A549 treated with CORT108297 at 1 μM for 4 hours (cell line): ENCODE measurements around the gene NCKAP5L. TPM values are rescaled to one million over a fixed set of nuclear protein-coding genes. Genes with fewer than 3 reads are reported as not detected.

ENCODE experiments used
- total RNA-seq: library from RNA; stranded (reverse); fragments of 200-300 nt; extraction: Qiagen RNA extraction; gene quantifications from 5 replicates; pipeline ENCODE4 v1.2.3, GENCODE V29; 2022

NCKAP5L gene
- 7.3 to 9.7 TPM (median 8.5 TPM) in 5 replicates for total RNA-seq

GRCh38 chr12:49828133-49829091 is at the start of gene NCKAP5L:
Gene NCKAP5L, minus strand, starts transcription at chr12:49828413. Its CDS starts 24,369 bp downstream, at chr12:49804044.

GRCh38 chr12:49842519-49843352 is 14.5 kb upstream of the NCKAP5L start, which contains the start of gene BCDIN3D:
Gene BCDIN3D, minus strand, starts transcription at chr12:49843106. Its CDS starts 19 bp downstream, at chr12:49843087.

Other genes with a start within 250 kb of the NCKAP5L start
- gene FAM186B, start 222.8 kb downstream of the NCKAP5L start, total RNA-seq = 0.08 to 0.16 TPM (median 0.12 TPM) in 5 replicates
- 5.6 to 9.4 TPM (median 7.4 TPM) in 5 replicates for gene PRPF40B, start 204.9 kb downstream of the NCKAP5L start, total RNA-seq
- 1.3 to 2.2 TPM (median 1.9 TPM) in 5 replicates for gene FMNL3, start 121.0 kb downstream of the NCKAP5L start, total RNA-seq
- 411 to 501 TPM (median 491 TPM) in 5 replicates for gene TMBIM6, start 86.9 kb downstream of the NCKAP5L start, total RNA-seq
- gene BCDIN3D, start 14.7 kb upstream of the NCKAP5L start, total RNA-seq = 4.3 to 4.6 TPM (median 4.4 TPM) in 5 replicates
- 0.02 TPM in 1 of 5 replicates, not detected in the others for gene FAIM2, start 75.5 kb upstream of the NCKAP5L start, total RNA-seq
- gene AQP2, start 122.3 kb upstream of the NCKAP5L start, total RNA-seq = not detected in 5 replicates
- gene AQP5, start 133.5 kb upstream of the NCKAP5L start, total RNA-seq = not detected in 5 replicates
- gene AQP6, start 144.5 kb upstream of the NCKAP5L start, total RNA-seq = not detected in 5 replicates
- gene RACGAP1, start 197.1 kb upstream of the NCKAP5L start, total RNA-seq = 69.2 to 92.9 TPM (median 79.5 TPM) in 5 replicates
- gene ASIC1, start 229.2 kb upstream of the NCKAP5L start, total RNA-seq = 4.6 to 6.8 TPM (median 6.2 TPM) in 5 replicates